Naive thymus-derived CD4-positive, alpha-beta T cell (primary cell): ENCODE data around the gene ZDHHC19. TPM values are rescaled to one million over a fixed set of nuclear protein-coding genes. Genes with fewer than 3 reads are reported as not detected.

Experiments
- ATAC-seq: fragments of 150-1000 bp; cut with Tn5 transposase; 2 replicates; pipeline ENCODE4 v1.10.0; 2021; ENCODE audit warnings: mild to moderate bottlenecking, moderate library complexity
- CTCF ChIA-PET: fragments of 350-600 bp; sonication (Branson Sonifier 250); formaldehyde crosslinking; loops from one replicate; lab custom pipeline; 2021; ENCODE audit warnings: antibody characterized with exemption; lab: Charles Lee
- POLR2A ChIA-PET: fragments of 350-600 bp; sonication (Branson Sonifier 250); formaldehyde crosslinking; loops from one replicate; lab custom pipeline; 2021; ENCODE audit warnings: antibody characterized with exemption, inconsistent platforms; lab: Charles Lee
- DNase-seq, 9 donors: peaks; one replicate each; pipeline versions ENCODE4 v3.0.0 to v3.0.0-alpha.2; 2020 to 2022; ENCODE audit warnings: mixed read lengths in 1 of 9
- H3K27ac ChIP-seq: one replicate; pipeline ENCODE4 v1.7.0; 2013; ENCODE audit warnings: mild to moderate bottlenecking, low read depth, low read length, moderate library complexity
- H3K27me3 ChIP-seq, 2 donors: one replicate each; pipeline ENCODE4 v1.7.0; 2013; ENCODE audit warnings: low read length in 2 of 2, mild to moderate bottlenecking in 2 of 2, moderate library complexity in 2 of 2; ENCODE audit not compliant: control insufficient read depth in 2 of 2, insufficient read depth in 2 of 2
- H3K36me3 ChIP-seq, 3 experiments: 1 replicate in 2 of 3; 2 replicates in 1 of 3; pipeline ENCODE4 v1.7.0; 2013; ENCODE audit warnings: low read length in 3 of 3, mild to moderate bottlenecking in 3 of 3, moderate library complexity in 1 of 3; ENCODE audit not compliant: insufficient read depth in 3 of 3, control insufficient read depth in 2 of 3
- H3K4me1 ChIP-seq, 2 donors: one replicate each; pipeline ENCODE4 v1.7.0; 2013; ENCODE audit warnings: low read length in 2 of 2, mild to moderate bottlenecking in 2 of 2, moderate library complexity in 1 of 2; ENCODE audit not compliant: control insufficient read depth in 2 of 2, insufficient read depth in 2 of 2
- H3K4me3 ChIP-seq: 2 replicates; pipeline ENCODE4 v1.7.0; 2013; ENCODE audit warnings: mild to moderate bottlenecking, low read length
- H3K9me3 ChIP-seq, 3 experiments: 1 replicate in 2 of 3; 2 replicates in 1 of 3; pipeline ENCODE4 v1.7.0; 2013; ENCODE audit warnings: low read length in 3 of 3; ENCODE audit not compliant: control insufficient read depth in 2 of 3
- H3K27ac Mint-ChIP-seq, 9 donors: one replicate each; pipeline ENCODE4 v1.8.0; 2020 to 2022; ENCODE audit warnings: mixed read lengths in 9 of 9, mild to moderate bottlenecking in 8 of 9, moderate library complexity in 5 of 9, inconsistent platforms in 2 of 9
- H3K27me3 Mint-ChIP-seq, 5 donors: one replicate each; pipeline ENCODE4 v1.8.0; 2021 to 2022; ENCODE audit warnings: mixed read lengths in 5 of 5, mild to moderate bottlenecking in 1 of 5
- H3K36me3 Mint-ChIP-seq, 5 donors: one replicate each; pipeline ENCODE4 v1.8.0; 2020 to 2022; ENCODE audit warnings: mixed read lengths in 5 of 5, mild to moderate bottlenecking in 3 of 5, inconsistent platforms in 1 of 5
- H3K4me1 Mint-ChIP-seq, 7 donors: one replicate each; pipeline ENCODE4 v1.8.0; 2020 to 2022; ENCODE audit warnings: mixed read lengths in 7 of 7, mild to moderate bottlenecking in 3 of 7, inconsistent platforms in 1 of 7
- H3K4me3 Mint-ChIP-seq, 10 donors: one replicate each; pipeline ENCODE4 v1.8.0; 2020 to 2022; ENCODE audit warnings: mild to moderate bottlenecking in 10 of 10, mixed read lengths in 10 of 10, moderate library complexity in 6 of 10, inconsistent platforms in 2 of 10
- H3K9me3 Mint-ChIP-seq, 11 donors: one replicate each; pipeline ENCODE4 v1.8.0; 2020 to 2022; ENCODE audit warnings: mixed read lengths in 11 of 11, mild to moderate bottlenecking in 4 of 11, inconsistent platforms in 1 of 11, moderate library complexity in 1 of 11
- intact Hi-C, 2 donors: fragments of 100-400 bp; cut with micrococcal nuclease; formaldehyde crosslinking; loops; one replicate each; pipeline ENCODE4 v1.15.1; 2023
- polyA plus RNA-seq, 2 donors: library from polyadenylated mRNA; unstranded; fragments of 300-500 nt; fragmentation: Illumina TruSeq; gene quantifications; one replicate each; pipeline ENCODE4 v1.2.3, GENCODE V29; 2021
- total RNA-seq, 6 experiments: library from RNA in 5 of 6; stranded (reverse) in 5 of 6; gene quantifications; 1 replicate in 5 of 6; 2 replicates in 1 of 6; pipeline ENCODE4 v1.2.3 and lab custom pipeline; 2021 to 2026

Gene ZDHHC19
- total RNA-seq (under 1 TPM in 1 of 5 experiments, not detected in 4; 0.58 TPM), polyA plus RNA-seq (not detected), total RNA-seq (lab: John Stamatoyannopoulos, UW) (not detected)

- peaks cover 0 to 5% (median 0%) of the 10 kb centered on the region in 5 donors for H3K27me3 Mint-ChIP-seq
- intact Hi-C loops = no loop called here
- no peaks in the 10 kb centered on the region for H3K36me3 Mint-ChIP-seq
- H3K9me3 Mint-ChIP-seq = peaks cover 0 to 2% (median 0%) of the 10 kb centered on the region in 11 donors
- Histone ChIP-seq H3K4me3 (no peak within 1 kb of the TSS), H3K9me3 (no peaks in the 10 kb centered on the region), H3K4me1 (peaks cover 0 to 3% of the 10 kb centered on the region in 2 donors), H3K27me3 (no peaks in the 10 kb centered on the region), H3K36me3 (no peaks in the 10 kb centered on the region), H3K27ac (no peak within 1 kb of the TSS)
- CTCF ChIA-PET = no interaction called here
- H3K27ac Mint-ChIP-seq = peak within 1 kb of the TSS in 3 of 9 donors; percentile 6 to 78 (median 38)
- no peak within 1 kb of the TSS for H3K4me3 Mint-ChIP-seq
- DNase-seq (no peak), ATAC-seq (no peak)
- H3K4me1 Mint-ChIP-seq = peaks cover 5 to 12% (median 8%) of the 10 kb centered on the region in 7 donors
- POLR2A ChIA-PET = interaction anchor here (0.6 kb wide), 1 partner anchor 233 kb away, joined by 3 read pairs; no protein-coding TSS in a partner anchor
Measured at GRCh38 chr3:196210673-196211556, at the start of gene ZDHHC19. Gene ZDHHC19 (minus strand): TSS chr3:196211400. CDS start chr3:196211315, 85 bp downstream.

GRCh38 chr3:196260784-196261183 is 49.6 kb upstream of the ZDHHC19 start:
- ChIA-PET CTCF (no interaction called here), POLR2A (no interaction called here)

GRCh38 chr3:196255776-196256175 is 44.6 kb upstream of the ZDHHC19 start:
- H3K4me3 ChIP-seq = no peak overlapping the region
- Mint-ChIP-seq H3K4me1 (peaks cover 0 to 10% (median 2%) of the 10 kb centered on the region in 7 donors), H3K4me3 (no peak overlapping the region), H3K9me3 (peaks cover 0 to under 1% (median 0%) of the 10 kb centered on the region in 11 donors), H3K36me3 (peaks cover 0 to 25% (median 6%) of the 10 kb centered on the region in 5 donors), H3K27me3 (no peaks in the 10 kb centered on the region), H3K27ac (peak overlapping the region in 1 of 9 donors; percentile 64)
- no peaks in the 10 kb centered on the region for H3K4me1 ChIP-seq
- H3K27ac ChIP-seq = no peak overlapping the region
- no peaks in the 10 kb centered on the region for H3K27me3 ChIP-seq
- H3K9me3 ChIP-seq = no peaks in the 10 kb centered on the region
- ChIA-PET CTCF (interaction anchor here (1.1 kb wide), 1 partner anchor 259 kb away, joined by 4 read pairs; no protein-coding TSS in a partner anchor), POLR2A (no interaction called here)
- ATAC-seq (no peak), DNase-seq (no peak)
- H3K36me3 ChIP-seq = peaks cover 0 to 27% (median 14%) of the 10 kb centered on the region in 3 experiments
- intact Hi-C loops = loop anchor here in 1 of 2 donors (10.0 kb wide), 1 partner anchor 199 kb away; no protein-coding TSS in a partner anchor

More at GRCh38 chr3:196260784-196261183, 49.6 kb upstream of the ZDHHC19 start:
- no peaks in the 10 kb centered on the region for H3K9me3 ChIP-seq
- H3K27me3 ChIP-seq = no peaks in the 10 kb centered on the region
- H3K9me3 Mint-ChIP-seq = no peaks in the 10 kb centered on the region
- ATAC-seq (no peak), DNase-seq (no peak)
- H3K27me3 Mint-ChIP-seq = no peaks in the 10 kb centered on the region
- peaks cover 0 to 10% (median 4%) of the 10 kb centered on the region in 7 donors for H3K4me1 Mint-ChIP-seq
- H3K4me1 ChIP-seq = no peaks in the 10 kb centered on the region
- intact Hi-C loops = no loop called here
- peaks cover 5 to 41% (median 22%) of the 10 kb centered on the region in 5 donors for H3K36me3 Mint-ChIP-seq
- H3K36me3 ChIP-seq = peaks cover 0 to 24% (median 14%) of the 10 kb centered on the region in 3 experiments
- H3K4me3 Mint-ChIP-seq = no peak overlapping the region
- H3K4me3 ChIP-seq = no peak overlapping the region
- peak overlapping the region in 2 of 9 donors; percentile 0 to 16 for H3K27ac Mint-ChIP-seq
- H3K27ac ChIP-seq = no peak overlapping the region

GRCh38 chr3:196254376-196255283 is 43.4 kb upstream of the ZDHHC19 start:
- Histone ChIP-seq H3K4me3 (no peak overlapping the region), H3K27ac (no peak overlapping the region), H3K4me1 (no peaks in the 10 kb centered on the region), H3K36me3 (peaks cover 0 to 27% (median 14%) of the 10 kb centered on the region in 3 experiments), H3K9me3 (no peaks in the 10 kb centered on the region), H3K27me3 (no peaks in the 10 kb centered on the region)
- H3K4me3 Mint-ChIP-seq = no peak overlapping the region
- H3K27ac Mint-ChIP-seq = peak overlapping the region in 1 of 9 donors; percentile 45
- ChIA-PET POLR2A (interaction anchor here (0.6 kb wide), 1 partner anchor 118 kb away, joined by 6 read pairs; no protein-coding TSS in a partner anchor), CTCF (interaction anchor here (0.6 to 1.1 kb wide), 5 partner anchors 11 to 260 kb away, joined by 3 to 5 read pairs (median 3); no protein-coding TSS in a partner anchor)
- DNase-seq (no peak), ATAC-seq (no peak)
- peaks cover 0 to 24% (median 4%) of the 10 kb centered on the region in 5 donors for H3K36me3 Mint-ChIP-seq
- no peaks in the 10 kb centered on the region for H3K27me3 Mint-ChIP-seq
- peaks cover 0 to 5% (median 0%) of the 10 kb centered on the region in 11 donors for H3K9me3 Mint-ChIP-seq
- peaks cover 0 to 13% (median 2%) of the 10 kb centered on the region in 7 donors for H3K4me1 Mint-ChIP-seq
- intact Hi-C loops = loop anchor here (5.0 to 10.0 kb wide), 4 partner anchors 113 to 248 kb away; partner anchors contain the start of genes RNF168 (in 1 of the 2) and UBXN7 (in 1 of the 2)

GRCh38 chr3:196251918-196252317 is 40.7 kb upstream of the ZDHHC19 start:
- Mint-ChIP-seq H3K27ac (no peak overlapping the region), H3K9me3 (peaks cover 0 to 5% (median 0%) of the 10 kb centered on the region in 11 donors)
- intact Hi-C loops = loop anchor here (5.0 to 10.0 kb wide), 4 partner anchors 115 to 250 kb away; partner anchors contain the start of genes RNF168 (in 1 of the 2) and UBXN7 (in 1 of the 2)

More at GRCh38 chr3:196251918-196252317, 40.7 kb upstream of the ZDHHC19 start:
- no peak for DNase-seq
- POLR2A ChIA-PET = no interaction called here
- Histone ChIP-seq H3K27ac (no peak overlapping the region), H3K9me3 (no peaks in the 10 kb centered on the region), H3K4me1 (no peaks in the 10 kb centered on the region), H3K27me3 (no peaks in the 10 kb centered on the region), H3K4me3 (no peak overlapping the region), H3K36me3 (peaks cover 5 to 30% (median 12%) of the 10 kb centered on the region in 3 experiments)
- ATAC-seq = no peak
- CTCF ChIA-PET = interaction anchor here (0.6 to 1.1 kb wide), 3 partner anchors 102 to 234 kb away, joined by 4 to 5 read pairs (median 4); no protein-coding TSS in a partner anchor
- no peak overlapping the region for H3K4me3 Mint-ChIP-seq
- peaks cover 0 to 8% (median 2%) of the 10 kb centered on the region in 7 donors for H3K4me1 Mint-ChIP-seq
- H3K27me3 Mint-ChIP-seq = no peaks in the 10 kb centered on the region
- peaks cover 0 to 33% (median 4%) of the 10 kb centered on the region in 5 donors for H3K36me3 Mint-ChIP-seq
